ENCODE measurements around the gene PRKN.

The PRKN gene

GRCh38 chr6:161372422-161372793, 1355.2 kb downstream of the PRKN start:
- Histone ChIP-seq H3K27me3 (ENCODE audit: low read depth, low read length) (no peaks in the 10 kb centered on the region), H3K27ac (ENCODE audit: low read length) (no peak overlapping the region), H3K4me1 (ENCODE audit: control insufficient read depth in 1 of 2, insufficient read depth in 2 of 2, low read length in 2 of 2) (no peaks in the 10 kb centered on the region), H3K9me3 (ENCODE audit: control insufficient read depth in 1 of 2, low read length in 2 of 2) (no peaks in the 10 kb centered on the region), H3K4me3 (ENCODE audit: low read depth in 1 of 2, low read length in 2 of 2) (no peak overlapping the region), H3K36me3 (ENCODE audit: control insufficient read depth in 1 of 2, insufficient read depth in 2 of 2, low read length in 2 of 2) (no peaks in the 10 kb centered on the region)

GRCh38 chr6:161370880-161371279, 1356.7 kb downstream of the PRKN start:
- no peaks in the 10 kb centered on the region for H3K27me3 ChIP-seq (ENCODE audit: low read depth, low read length)
- no peak overlapping the region for H3K4me3 ChIP-seq (ENCODE audit: low read depth in 1 of 2, low read length in 2 of 2)
- no peaks in the 10 kb centered on the region for H3K36me3 ChIP-seq (ENCODE audit: control insufficient read depth in 1 of 2, insufficient read depth in 2 of 2, low read length in 2 of 2)
- no peak overlapping the region for H3K27ac ChIP-seq (ENCODE audit: low read length)
- H3K9me3 ChIP-seq (ENCODE audit: control insufficient read depth in 1 of 2, low read length in 2 of 2), result no peaks in the 10 kb centered on the region
- no peaks in the 10 kb centered on the region for H3K4me1 ChIP-seq (ENCODE audit: control insufficient read depth in 1 of 2, insufficient read depth in 2 of 2, low read length in 2 of 2)

GRCh38 chr6:161369339-161369738, 1358.2 kb downstream of the PRKN start:
- Histone ChIP-seq H3K27ac (ENCODE audit: low read length) (no peak overlapping the region), H3K36me3 (ENCODE audit: control insufficient read depth in 1 of 2, insufficient read depth in 2 of 2, low read length in 2 of 2) (no peaks in the 10 kb centered on the region), H3K27me3 (ENCODE audit: low read depth, low read length) (no peaks in the 10 kb centered on the region), H3K4me3 (ENCODE audit: low read depth in 1 of 2, low read length in 2 of 2) (no peak overlapping the region), H3K9me3 (ENCODE audit: control insufficient read depth in 1 of 2, low read length in 2 of 2) (no peaks in the 10 kb centered on the region), H3K4me1 (ENCODE audit: control insufficient read depth in 1 of 2, insufficient read depth in 2 of 2, low read length in 2 of 2) (no peaks in the 10 kb centered on the region)

GRCh38 chr6:161368514-161368913, 1359.1 kb downstream of the PRKN start:
- peaks cover 0 to under 1% of the 10 kb centered on the region in 2 donors for H3K9me3 ChIP-seq (ENCODE audit: control insufficient read depth in 1 of 2, low read length in 2 of 2)
- H3K27me3 ChIP-seq (ENCODE audit: low read depth, low read length), result no peaks in the 10 kb centered on the region
- no peak overlapping the region for H3K27ac ChIP-seq (ENCODE audit: low read length)
- H3K4me1 ChIP-seq (ENCODE audit: control insufficient read depth in 1 of 2, insufficient read depth in 2 of 2, low read length in 2 of 2), result no peaks in the 10 kb centered on the region
- H3K36me3 ChIP-seq (ENCODE audit: control insufficient read depth in 1 of 2, insufficient read depth in 2 of 2, low read length in 2 of 2), result no peaks in the 10 kb centered on the region
- H3K4me3 ChIP-seq (ENCODE audit: low read depth in 1 of 2, low read length in 2 of 2), result no peak overlapping the region

- H3K4me3 ChIP-seq (ENCODE audit: low read depth in 1 of 2, low read length in 2 of 2), result no peak overlapping the region
- no peak overlapping the region for H3K27ac ChIP-seq (ENCODE audit: low read length)
- no peaks in the 10 kb centered on the region for H3K4me1 ChIP-seq (ENCODE audit: control insufficient read depth in 1 of 2, insufficient read depth in 2 of 2, low read length in 2 of 2)
- H3K36me3 ChIP-seq (ENCODE audit: control insufficient read depth in 1 of 2, insufficient read depth in 2 of 2, low read length in 2 of 2), result no peaks in the 10 kb centered on the region
- no peaks in the 10 kb centered on the region for H3K27me3 ChIP-seq (ENCODE audit: low read depth, low read length)
- peaks cover 3 to 4% of the 10 kb centered on the region in 2 donors for H3K9me3 ChIP-seq (ENCODE audit: control insufficient read depth in 1 of 2, low read length in 2 of 2)
Observed at GRCh38 chr6:161367472-161367871, 1360.1 kb downstream of the PRKN start.

GRCh38 chr6:161366301-161366923, 1361.2 kb downstream of the PRKN start:
- Histone ChIP-seq H3K9me3 (ENCODE audit: control insufficient read depth in 1 of 2, low read length in 2 of 2) (peaks cover 3 to 4% of the 10 kb centered on the region in 2 donors), H3K4me1 (ENCODE audit: control insufficient read depth in 1 of 2, insufficient read depth in 2 of 2, low read length in 2 of 2) (no peaks in the 10 kb centered on the region), H3K36me3 (ENCODE audit: control insufficient read depth in 1 of 2, insufficient read depth in 2 of 2, low read length in 2 of 2) (no peaks in the 10 kb centered on the region), H3K27me3 (ENCODE audit: low read depth, low read length) (no peaks in the 10 kb centered on the region), H3K27ac (ENCODE audit: low read length) (no peak overlapping the region), H3K4me3 (ENCODE audit: low read depth in 1 of 2, low read length in 2 of 2) (no peak overlapping the region)

- no peaks in the 10 kb centered on the region for H3K27me3 ChIP-seq (ENCODE audit: low read depth, low read length)
- no peaks in the 10 kb centered on the region for H3K4me1 ChIP-seq (ENCODE audit: control insufficient read depth in 1 of 2, insufficient read depth in 2 of 2, low read length in 2 of 2)
Observed at GRCh38 chr6:161365633-161366032, 1361.9 kb downstream of the PRKN start.

GRCh38 chr6:161363286-161363685, 1364.3 kb downstream of the PRKN start:
- Histone ChIP-seq H3K9me3 (ENCODE audit: control insufficient read depth in 1 of 2, low read length in 2 of 2) (peaks cover 3 to 4% of the 10 kb centered on the region in 2 donors), H3K27ac (ENCODE audit: low read length) (no peak overlapping the region), H3K4me3 (ENCODE audit: low read depth in 1 of 2, low read length in 2 of 2) (no peak overlapping the region), H3K27me3 (ENCODE audit: low read depth, low read length) (no peaks in the 10 kb centered on the region), H3K36me3 (ENCODE audit: control insufficient read depth in 1 of 2, insufficient read depth in 2 of 2, low read length in 2 of 2) (no peaks in the 10 kb centered on the region), H3K4me1 (ENCODE audit: control insufficient read depth in 1 of 2, insufficient read depth in 2 of 2, low read length in 2 of 2) (no peaks in the 10 kb centered on the region)

More at GRCh38 chr6:161365633-161366032, 1361.9 kb downstream of the PRKN start:
- H3K27ac ChIP-seq (ENCODE audit: low read length), result no peak overlapping the region
- H3K4me3 ChIP-seq (ENCODE audit: low read depth in 1 of 2, low read length in 2 of 2), result no peak overlapping the region
- H3K36me3 ChIP-seq (ENCODE audit: control insufficient read depth in 1 of 2, insufficient read depth in 2 of 2, low read length in 2 of 2), result no peaks in the 10 kb centered on the region
- peaks cover 3 to 4% of the 10 kb centered on the region in 2 donors for H3K9me3 ChIP-seq (ENCODE audit: control insufficient read depth in 1 of 2, low read length in 2 of 2)

GRCh38 chr6:161362266-161362665, 1365.3 kb downstream of the PRKN start:
- Histone ChIP-seq H3K27ac (ENCODE audit: low read length) (no peak overlapping the region), H3K9me3 (ENCODE audit: control insufficient read depth in 1 of 2, low read length in 2 of 2) (peaks cover 3 to 4% of the 10 kb centered on the region in 2 donors), H3K4me3 (ENCODE audit: low read depth in 1 of 2, low read length in 2 of 2) (no peak overlapping the region), H3K27me3 (ENCODE audit: low read depth, low read length) (no peaks in the 10 kb centered on the region), H3K36me3 (ENCODE audit: control insufficient read depth in 1 of 2, insufficient read depth in 2 of 2, low read length in 2 of 2) (no peaks in the 10 kb centered on the region), H3K4me1 (ENCODE audit: control insufficient read depth in 1 of 2, insufficient read depth in 2 of 2, low read length in 2 of 2) (no peaks in the 10 kb centered on the region)

- H3K36me3 ChIP-seq (ENCODE audit: control insufficient read depth in 1 of 2, insufficient read depth in 2 of 2, low read length in 2 of 2), result no peaks in the 10 kb centered on the region
- H3K27ac ChIP-seq (ENCODE audit: low read length), result no peak overlapping the region
- H3K4me1 ChIP-seq (ENCODE audit: control insufficient read depth in 1 of 2, insufficient read depth in 2 of 2, low read length in 2 of 2), result no peaks in the 10 kb centered on the region
- no peaks in the 10 kb centered on the region for H3K27me3 ChIP-seq (ENCODE audit: low read depth, low read length)
- no peak overlapping the region for H3K4me3 ChIP-seq (ENCODE audit: low read depth in 1 of 2, low read length in 2 of 2)
- peaks cover 3 to 4% of the 10 kb centered on the region in 2 donors for H3K9me3 ChIP-seq (ENCODE audit: control insufficient read depth in 1 of 2, low read length in 2 of 2)
Observed at GRCh38 chr6:161361529-161361928, 1366.0 kb downstream of the PRKN start.

GRCh38 chr6:161360520-161360919, 1367.0 kb downstream of the PRKN start:
- Histone ChIP-seq H3K27me3 (ENCODE audit: low read depth, low read length) (no peaks in the 10 kb centered on the region), H3K36me3 (ENCODE audit: control insufficient read depth in 1 of 2, insufficient read depth in 2 of 2, low read length in 2 of 2) (no peaks in the 10 kb centered on the region), H3K9me3 (ENCODE audit: control insufficient read depth in 1 of 2, low read length in 2 of 2) (peaks cover 3 to 4% of the 10 kb centered on the region in 2 donors), H3K4me3 (ENCODE audit: low read depth in 1 of 2, low read length in 2 of 2) (no peak overlapping the region), H3K27ac (ENCODE audit: low read length) (no peak overlapping the region), H3K4me1 (ENCODE audit: control insufficient read depth in 1 of 2, insufficient read depth in 2 of 2, low read length in 2 of 2) (no peaks in the 10 kb centered on the region)

- no peaks in the 10 kb centered on the region for H3K36me3 ChIP-seq (ENCODE audit: control insufficient read depth in 1 of 2, insufficient read depth in 2 of 2, low read length in 2 of 2)
- no peak overlapping the region for H3K4me3 ChIP-seq (ENCODE audit: low read depth in 1 of 2, low read length in 2 of 2)
- H3K4me1 ChIP-seq (ENCODE audit: control insufficient read depth in 1 of 2, insufficient read depth in 2 of 2, low read length in 2 of 2), result no peaks in the 10 kb centered on the region
- H3K27ac ChIP-seq (ENCODE audit: low read length), result no peak overlapping the region
- H3K27me3 ChIP-seq (ENCODE audit: low read depth, low read length), result no peaks in the 10 kb centered on the region
- H3K9me3 ChIP-seq (ENCODE audit: control insufficient read depth in 1 of 2, low read length in 2 of 2), result peaks cover 3 to 4% of the 10 kb centered on the region in 2 donors
Observed at GRCh38 chr6:161359618-161359945, 1368.0 kb downstream of the PRKN start.
